Parathyroid adenoma (tissue), 2 donors: ENCODE measurements around the gene CLIC3.

Experiments used
- H2AFZ ChIP-seq: fragments of 300-600 bp; sonication (generic); one replicate; pipeline ENCODE4 v1.7.0; 2017; ENCODE audit warnings: antibody characterized with exemption, mild to moderate bottlenecking
- H3K27ac ChIP-seq: fragments of 300-600 bp; sonication (generic); one replicate; pipeline ENCODE4 v1.7.0; 2017
- H3K27me3 ChIP-seq: fragments of 300-600 bp; sonication (generic); one replicate; pipeline ENCODE4 v1.7.0; 2017; ENCODE audit warnings: low read length; ENCODE audit not compliant: control insufficient read depth, insufficient read depth
- H3K36me3 ChIP-seq: fragments of 300-600 bp; sonication (generic); one replicate; pipeline ENCODE4 v1.7.0; 2017; ENCODE audit warnings: low read length; ENCODE audit not compliant: control insufficient read depth, insufficient read depth
- H3K4me1 ChIP-seq: fragments of 300-600 bp; sonication (generic); one replicate; pipeline ENCODE4 v1.7.0; 2017; ENCODE audit warnings: control low read depth
- H3K4me2 ChIP-seq: fragments of 300-600 bp; sonication (generic); one replicate; pipeline ENCODE4 v1.7.0; 2017; ENCODE audit warnings: low read length
- H3K4me3 ChIP-seq: fragments of 300-600 bp; sonication (generic); one replicate; pipeline ENCODE4 v1.7.0; 2017; ENCODE audit warnings: low read depth, low read length
- H3K79me2 ChIP-seq: fragments of 300-600 bp; sonication (generic); one replicate; pipeline ENCODE4 v1.7.0; 2017; ENCODE audit warnings: control low read depth
- H3K9ac ChIP-seq: fragments of 300-600 bp; sonication (generic); one replicate; pipeline ENCODE4 v1.7.0; 2017; ENCODE audit warnings: mild to moderate bottlenecking
- H3K9me3 ChIP-seq: fragments of 300-600 bp; sonication (generic); one replicate; pipeline ENCODE4 v1.7.0; 2017; ENCODE audit warnings: low read length; ENCODE audit not compliant: control insufficient read depth
- CTCF ChIP-seq: fragments of 300-600 bp; sonication (generic); IDR thresholded peaks from one replicate; pipeline ENCODE4 v1.7.0; 2017; ENCODE audit warnings: antibody characterized with exemption, mild to moderate bottlenecking
- donor health status: primary hyperparathyroidism.

The CLIC3 gene

GRCh38 chr9:137025517-137025966 lies 29.2 kb upstream of the CLIC3 start:
- no peaks in the 10 kb centered on the region for H3K36me3 ChIP-seq
- H3K27me3 ChIP-seq = no peaks in the 10 kb centered on the region
- H3K9me3 ChIP-seq = no peaks in the 10 kb centered on the region
- TF ChIP-seq CTCF = peak; percentile 29
- H3K9ac ChIP-seq = no peak overlapping the region
- H3K4me2 ChIP-seq = peak overlapping the region; percentile 84
- H3K27ac ChIP-seq = peak overlapping the region; percentile 64
- peak overlapping the region; percentile 48 for H3K4me3 ChIP-seq
- H3K79me2 ChIP-seq = peaks cover 3% of the 10 kb centered on the region
- no peak overlapping the region for H2AFZ ChIP-seq
- H3K4me1 ChIP-seq = peaks cover 12% of the 10 kb centered on the region

GRCh38 chr9:137023583-137023991 lies 27.2 kb upstream of the CLIC3 start:
- Histone ChIP-seq H3K27me3 (no peaks in the 10 kb centered on the region), H3K4me1 (peaks cover 9% of the 10 kb centered on the region), H2AFZ (no peak overlapping the region), H3K4me3 (no peak overlapping the region), H3K9ac (no peak overlapping the region), H3K4me2 (no peak overlapping the region), H3K27ac (no peak overlapping the region), H3K36me3 (no peaks in the 10 kb centered on the region), H3K9me3 (no peaks in the 10 kb centered on the region), H3K79me2 (peaks cover 3% of the 10 kb centered on the region)
- no peak for TF ChIP-seq CTCF

DNA sequence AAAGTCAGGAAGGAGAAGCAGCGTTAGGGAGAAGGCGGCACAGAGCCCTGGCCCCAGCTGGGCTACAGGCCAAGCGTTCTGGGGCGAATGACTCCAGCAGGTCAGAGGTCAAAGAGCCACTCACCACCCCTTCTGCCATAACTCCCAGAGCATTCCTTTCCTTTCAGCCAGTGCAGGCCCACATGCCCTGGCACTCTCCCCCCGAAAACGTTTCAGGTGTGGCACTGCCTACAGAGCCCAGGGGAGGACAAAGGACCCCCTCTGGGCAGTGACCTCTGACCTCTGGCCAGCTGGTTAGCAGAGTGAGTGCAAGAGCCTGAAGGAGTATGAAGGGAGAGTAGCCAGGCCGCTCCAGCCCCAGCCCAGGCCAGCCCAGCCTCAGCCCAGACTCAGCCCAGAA lies 26.8 kb upstream of the CLIC3 start:
- no peaks in the 10 kb centered on the region for H3K36me3 ChIP-seq
- no peaks in the 10 kb centered on the region for H3K9me3 ChIP-seq
- H3K4me1 ChIP-seq = peaks cover 9% of the 10 kb centered on the region
- no peak overlapping the region for H3K4me3 ChIP-seq
- H3K27ac ChIP-seq = no peak overlapping the region
- no peak for TF ChIP-seq CTCF
- no peaks in the 10 kb centered on the region for H3K27me3 ChIP-seq
- H3K4me2 ChIP-seq = no peak overlapping the region
- peaks cover 3% of the 10 kb centered on the region for H3K79me2 ChIP-seq
- no peak overlapping the region for H3K9ac ChIP-seq
- H2AFZ ChIP-seq = no peak overlapping the region

GRCh38 chr9:137022662-137023008 lies 26.3 kb upstream of the CLIC3 start:
- no peak overlapping the region for H3K4me2 ChIP-seq
- H3K36me3 ChIP-seq = no peaks in the 10 kb centered on the region
- TF ChIP-seq CTCF = no peak
- peaks cover 3% of the 10 kb centered on the region for H3K79me2 ChIP-seq
- H3K9ac ChIP-seq = no peak overlapping the region
- H3K4me3 ChIP-seq = no peak overlapping the region
- peaks cover 9% of the 10 kb centered on the region for H3K4me1 ChIP-seq
- H3K27ac ChIP-seq = no peak overlapping the region
- no peaks in the 10 kb centered on the region for H3K27me3 ChIP-seq
- H2AFZ ChIP-seq = no peak overlapping the region
- H3K9me3 ChIP-seq = no peaks in the 10 kb centered on the region

- Histone ChIP-seq H3K4me2 (no peak overlapping the region), H3K36me3 (no peaks in the 10 kb centered on the region), H3K27me3 (no peaks in the 10 kb centered on the region), H2AFZ (no peak overlapping the region), H3K4me3 (no peak overlapping the region), H3K9ac (no peak overlapping the region), H3K4me1 (peaks cover 8% of the 10 kb centered on the region), H3K79me2 (peaks cover 1% of the 10 kb centered on the region), H3K9me3 (no peaks in the 10 kb centered on the region), H3K27ac (no peak overlapping the region)
- no peak for TF ChIP-seq CTCF
Observed at GRCh38 chr9:137021979-137022661, 25.8 kb upstream of the CLIC3 start.
